Measurements from ENCODE around the gene PKP2.
A peak's percentile ranks its signal among the peaks of the same experiment; 100 is the strongest.

PKP2 gene

DNA sequence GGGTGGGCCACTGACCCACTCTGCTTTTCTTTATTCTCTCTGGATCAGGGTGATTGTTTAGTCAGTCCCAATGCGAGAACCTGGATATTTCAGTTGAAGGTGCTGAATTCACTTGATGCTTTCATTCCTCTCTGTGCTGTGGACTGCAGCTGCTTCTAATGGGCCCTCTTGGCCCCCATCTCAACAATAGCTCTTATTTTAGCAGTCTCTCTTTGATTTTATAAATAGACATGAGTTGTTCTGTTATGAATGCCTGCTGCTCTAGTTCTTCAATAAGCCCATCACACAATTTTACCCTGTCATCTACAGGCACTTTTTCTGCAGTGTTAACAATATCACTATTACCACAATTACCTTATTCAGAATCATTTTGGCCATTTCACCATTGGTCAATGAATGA is 86.7 kb downstream of the PKP2 start:
- no peak for DNase-seq (ENCODE audit: low read depth in 2 of 2)

DNA sequence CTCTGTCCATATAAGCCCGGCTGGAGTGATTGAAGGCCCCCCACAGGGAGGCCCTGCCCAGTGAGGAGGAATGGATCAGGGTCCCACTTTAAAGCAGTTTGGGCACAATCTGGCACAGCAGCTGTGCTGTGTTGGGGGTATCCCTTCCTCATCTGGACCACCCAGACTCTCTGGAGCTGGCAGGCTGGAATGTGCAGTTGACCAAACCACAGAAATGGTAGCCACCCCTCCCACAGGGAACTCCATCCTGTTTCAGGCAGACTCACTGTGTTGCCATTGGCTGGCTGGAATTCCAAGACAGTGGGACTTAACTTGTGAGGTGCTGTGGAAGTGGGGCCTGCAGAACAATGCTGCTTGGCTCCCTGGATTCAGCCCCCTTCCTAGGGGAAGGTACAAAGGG is 87.4 kb downstream of the PKP2 start:
- no peak for DNase-seq (ENCODE audit: low read depth in 2 of 2)

DNA sequence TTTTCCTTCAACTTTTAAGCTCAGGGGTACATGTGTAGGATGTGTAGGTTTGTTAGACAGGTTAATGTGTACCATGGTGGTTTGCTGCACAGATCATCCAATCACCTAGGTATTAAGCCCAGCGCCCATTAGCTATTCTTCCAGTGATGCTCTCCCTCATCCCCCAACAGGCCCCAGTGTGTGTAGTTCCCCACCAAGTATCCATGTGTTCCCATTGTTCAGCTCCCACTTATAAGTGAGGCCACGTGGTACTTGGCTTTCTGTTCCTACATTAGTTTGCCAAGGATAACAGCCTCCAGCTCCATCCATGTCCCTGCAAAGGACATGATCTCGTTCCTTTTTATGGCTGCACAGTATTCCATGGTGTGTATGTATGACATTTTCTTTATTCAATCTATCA is 92.3 kb downstream of the PKP2 start:
- no peak for DNase-seq (ENCODE audit: low read depth in 2 of 2)

DNA sequence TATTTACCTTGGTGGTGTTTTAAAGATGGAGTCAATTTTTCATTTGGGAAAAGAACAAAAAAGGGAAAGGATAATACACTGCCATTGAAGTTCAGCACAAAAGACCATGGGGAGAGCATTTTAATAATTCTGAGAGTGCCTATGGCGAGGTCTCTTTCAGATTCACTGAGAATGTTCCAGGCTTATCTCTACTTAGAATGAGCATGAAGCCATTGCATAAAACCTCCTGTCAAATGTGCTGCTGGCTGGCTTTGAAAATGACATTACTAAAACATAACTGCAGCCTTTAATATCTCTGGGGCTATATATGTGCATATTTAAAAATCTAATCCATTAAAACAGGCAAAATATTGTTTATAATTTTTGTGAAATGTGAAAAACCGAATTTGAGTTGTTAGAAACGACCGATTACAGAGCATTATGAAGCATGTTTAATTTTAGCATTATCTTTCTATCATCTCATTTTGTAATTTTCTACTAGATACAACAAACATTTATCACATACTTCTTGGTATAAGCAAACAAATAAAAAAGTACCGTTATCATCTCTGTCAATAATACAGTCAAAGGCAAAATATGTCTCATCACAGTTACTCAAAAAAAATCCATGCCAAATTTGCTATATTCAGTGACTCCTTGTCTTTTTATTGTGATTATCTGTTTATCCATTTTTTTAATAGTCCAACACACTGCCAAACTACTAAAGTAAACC is 95.2 kb downstream of the PKP2 start:
- no peak for DNase-seq (ENCODE audit: low read depth in 2 of 2)

DNA sequence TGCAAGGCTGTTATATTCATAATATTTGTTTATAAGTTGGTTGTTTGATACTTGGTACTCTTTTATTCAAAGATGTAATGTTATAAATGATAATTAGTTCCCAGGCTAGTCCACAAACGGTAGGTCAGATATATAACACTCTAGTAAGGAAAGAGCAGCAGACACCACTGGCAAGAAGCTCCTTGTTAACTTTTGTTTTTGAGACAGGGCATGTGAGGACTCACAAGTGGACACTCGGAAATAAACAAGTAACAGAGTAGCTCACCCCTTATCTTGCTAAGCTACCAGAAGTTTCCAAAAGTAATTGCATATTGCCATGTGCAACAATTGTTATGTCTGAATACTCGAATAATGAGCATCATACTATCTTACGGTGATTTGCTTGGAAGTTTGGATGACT is 102.3 kb downstream of the PKP2 start:
- no peak for DNase-seq (ENCODE audit: low read depth in 2 of 2)

DNA sequence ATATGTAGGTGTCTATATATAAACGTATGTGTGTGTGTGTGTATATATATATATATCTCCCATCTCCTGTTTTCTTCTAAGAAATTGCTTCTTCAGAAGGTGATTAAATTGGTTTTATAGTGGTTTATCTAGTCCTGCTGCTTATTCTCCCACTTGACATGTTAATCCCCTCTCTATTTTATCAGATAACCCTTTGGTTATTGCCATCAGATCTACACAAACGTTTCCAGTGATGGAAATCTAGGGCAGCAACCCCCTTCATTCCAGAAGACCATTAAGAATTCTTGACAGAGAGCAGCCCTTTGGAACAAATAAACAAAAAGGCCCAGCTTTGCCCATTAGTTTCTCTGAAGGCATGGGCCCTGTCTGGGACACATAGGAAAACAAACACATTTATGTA is 106.7 kb downstream of the PKP2 start:
- DNase-seq (ENCODE audit: low read depth in 2 of 2): no peak

DNA sequence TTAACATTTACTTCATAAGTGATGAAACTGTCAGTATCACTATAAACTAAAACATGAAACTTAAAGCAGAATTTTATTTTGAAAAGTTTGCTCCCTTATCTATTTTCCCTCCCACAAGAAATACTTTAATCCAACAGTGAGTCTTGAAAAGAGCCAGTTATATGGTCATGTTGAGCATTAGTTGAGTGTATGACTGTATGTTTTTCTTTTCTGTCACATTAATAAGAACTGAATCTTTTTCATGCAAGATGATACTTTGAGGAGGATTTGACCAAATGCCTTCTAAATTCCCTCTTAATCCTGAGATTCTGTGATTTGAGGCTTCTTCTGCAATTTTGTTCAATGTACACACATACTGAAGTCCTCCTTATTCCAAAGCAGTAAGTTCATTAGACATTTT is 107.1 kb downstream of the PKP2 start:
- DNase-seq (ENCODE audit: low read depth in 2 of 2): no peak

DNA sequence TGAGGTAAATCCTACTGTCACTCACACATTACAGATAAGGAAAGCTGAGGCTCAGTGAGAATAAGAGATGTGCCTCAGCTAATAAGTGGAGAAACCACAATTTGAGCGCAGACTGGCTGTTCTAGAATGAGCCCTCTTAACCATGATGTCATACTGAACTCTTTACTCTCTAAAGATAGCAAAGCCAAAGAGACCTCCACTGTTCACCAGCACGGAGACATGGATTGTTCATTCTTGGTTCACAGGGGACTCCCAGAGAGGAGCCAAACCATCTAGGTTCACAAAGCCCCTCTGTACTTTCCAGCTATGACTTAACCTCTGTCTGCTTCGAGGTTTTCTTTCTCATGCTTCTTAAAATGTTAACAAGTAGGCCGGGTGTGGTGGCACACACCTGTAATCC is 108.2 kb downstream of the PKP2 start:
- no peak for DNase-seq (ENCODE audit: low read depth in 2 of 2)

DNA sequence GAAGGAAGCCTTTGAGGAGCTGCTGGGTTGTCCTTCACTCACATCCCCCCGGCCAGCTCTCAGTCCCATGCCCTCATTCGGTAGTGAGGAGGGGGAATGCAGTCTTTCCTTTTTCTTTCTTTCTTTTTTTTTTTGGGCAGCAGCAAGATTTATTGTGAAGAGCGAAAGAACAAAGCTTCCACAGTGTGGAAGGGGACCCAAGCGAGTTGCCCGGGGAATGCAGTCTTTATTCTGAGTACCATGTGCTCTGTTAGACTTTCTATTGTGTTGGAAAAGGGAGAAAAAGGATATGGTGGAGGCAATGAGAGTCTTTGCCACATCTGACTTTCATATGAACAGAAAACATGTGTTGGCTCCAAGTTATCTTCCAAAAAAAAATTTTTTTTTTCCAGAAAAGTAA is 111.0 kb downstream of the PKP2 start:
- no peak for DNase-seq (ENCODE audit: low read depth in 2 of 2)

DNA sequence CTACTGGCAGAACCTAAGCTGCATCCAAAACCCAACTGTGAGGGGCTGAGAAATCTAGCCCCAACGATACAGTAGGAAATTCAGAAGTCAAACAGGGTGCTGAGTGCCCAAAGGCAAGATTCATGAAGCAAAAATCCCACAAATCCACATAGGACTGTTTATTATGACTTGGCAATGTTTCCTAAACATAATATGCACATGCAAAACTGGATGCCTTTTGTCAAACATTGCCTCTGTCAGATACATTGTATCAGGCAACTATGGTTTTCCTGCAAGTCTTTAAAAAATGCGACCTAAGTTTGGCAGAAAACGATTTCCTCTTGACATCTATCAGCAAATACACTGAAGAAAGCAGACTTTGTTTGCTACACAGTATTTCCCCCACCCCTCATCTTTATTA is 113.5 kb downstream of the PKP2 start:
- DNase-seq (ENCODE audit: low read depth in 2 of 2): no peak

DNA sequence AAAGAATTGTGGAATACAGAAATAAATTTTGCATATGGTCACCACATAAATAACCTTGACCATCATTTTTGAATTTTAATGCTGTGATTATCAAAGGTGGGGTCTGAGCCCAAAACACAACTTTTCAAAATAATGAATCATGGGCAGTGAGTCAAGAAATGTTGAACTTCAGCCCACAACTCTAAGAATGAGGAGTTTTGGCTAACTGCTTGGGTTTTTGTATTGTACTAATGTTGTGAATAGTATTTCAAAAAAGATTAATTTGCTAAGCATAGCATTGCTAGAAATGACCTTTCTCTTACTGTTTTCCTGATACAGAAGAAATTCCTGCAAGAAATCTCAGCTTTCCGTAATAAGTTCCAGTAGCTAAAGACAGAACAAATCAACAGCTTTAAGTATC is 116.5 kb downstream of the PKP2 start:
- no peak for DNase-seq (ENCODE audit: low read depth in 2 of 2)

DNA sequence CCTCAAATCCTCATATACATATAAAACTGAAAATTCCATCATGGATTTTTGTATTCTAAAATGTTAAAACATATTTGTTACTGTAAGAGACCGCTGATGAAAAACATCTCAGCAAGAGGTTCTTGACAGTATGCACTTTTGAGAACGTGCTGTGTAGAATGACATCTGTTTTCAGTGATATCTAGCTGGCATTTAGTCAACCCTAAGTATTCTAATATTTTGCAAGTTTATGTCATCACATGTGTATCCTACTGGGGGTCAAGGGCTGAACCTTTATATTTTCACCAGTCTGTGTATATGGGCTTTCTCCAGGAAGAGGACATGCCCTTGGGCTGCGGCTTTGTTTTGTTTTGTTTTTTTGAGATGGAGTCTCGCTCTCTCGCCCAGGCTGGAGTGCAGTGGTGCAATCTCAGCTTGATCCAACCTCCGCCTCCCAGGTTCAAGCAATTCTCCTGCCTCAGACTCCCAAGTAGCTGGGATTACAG is 118.8 kb downstream of the PKP2 start:
- DNase-seq (ENCODE audit: low read depth in 2 of 2): no peak

DNA sequence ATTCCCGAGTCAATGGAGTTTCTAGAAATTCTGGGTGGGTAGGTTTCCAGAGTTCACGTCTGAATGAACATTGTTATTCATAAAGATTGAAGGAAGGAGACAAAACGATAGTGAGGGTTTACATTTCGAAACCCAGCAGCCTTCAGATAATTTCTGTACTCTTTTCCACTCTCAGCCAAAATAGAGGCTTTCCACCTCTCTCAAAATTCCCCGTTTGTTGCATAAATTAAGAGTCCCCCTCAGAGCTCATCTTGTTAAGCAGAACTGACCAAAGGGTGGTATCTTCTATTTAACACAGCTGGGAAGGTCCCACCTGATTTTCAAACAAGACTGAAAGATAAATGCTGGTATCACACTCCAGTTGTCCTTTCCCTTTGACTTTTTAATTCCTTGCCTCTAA is 119.4 kb downstream of the PKP2 start:
- DNase-seq (ENCODE audit: low read depth in 2 of 2): no peak

DNA sequence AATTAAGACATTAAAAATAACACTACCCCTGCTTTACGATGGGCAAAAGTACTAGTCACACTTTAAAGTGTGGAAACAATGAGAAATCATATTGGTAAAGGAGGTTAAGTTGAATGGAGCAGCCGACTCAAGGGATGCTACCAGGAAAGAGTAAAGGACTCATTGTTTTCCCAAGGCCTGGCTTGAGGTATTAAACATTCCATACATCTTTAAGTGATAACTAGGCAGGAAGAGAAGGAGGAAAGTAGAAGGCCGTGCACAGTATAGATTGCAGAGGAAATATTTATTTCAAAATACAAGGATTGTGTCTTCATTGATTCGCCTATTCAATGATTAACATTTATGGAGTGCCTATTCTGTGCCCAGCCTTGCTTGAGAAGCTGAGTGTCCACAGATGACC is 120.3 kb downstream of the PKP2 start:
- no peak for DNase-seq (ENCODE audit: low read depth in 2 of 2)

DNA sequence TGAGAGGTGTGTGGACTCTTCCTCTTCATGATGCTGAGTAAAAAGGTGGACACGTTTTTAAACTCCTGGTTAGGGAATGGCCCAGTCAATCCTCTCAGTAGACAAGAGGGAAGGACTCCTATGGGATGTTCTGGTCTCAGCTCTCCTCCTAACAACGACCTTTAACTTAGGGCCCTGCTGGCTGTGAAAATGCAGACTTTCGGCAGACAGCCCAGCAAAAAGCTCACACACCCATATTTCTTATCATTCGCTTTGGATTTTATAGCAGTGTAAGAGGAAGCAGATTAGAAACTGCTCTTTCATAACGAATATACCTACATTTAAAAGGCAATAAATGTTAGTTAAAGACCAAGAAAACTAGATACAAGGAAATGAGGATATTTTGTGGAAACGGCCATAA is 122.9 kb downstream of the PKP2 start:
- no peak for DNase-seq (ENCODE audit: low read depth in 2 of 2)

DNA sequence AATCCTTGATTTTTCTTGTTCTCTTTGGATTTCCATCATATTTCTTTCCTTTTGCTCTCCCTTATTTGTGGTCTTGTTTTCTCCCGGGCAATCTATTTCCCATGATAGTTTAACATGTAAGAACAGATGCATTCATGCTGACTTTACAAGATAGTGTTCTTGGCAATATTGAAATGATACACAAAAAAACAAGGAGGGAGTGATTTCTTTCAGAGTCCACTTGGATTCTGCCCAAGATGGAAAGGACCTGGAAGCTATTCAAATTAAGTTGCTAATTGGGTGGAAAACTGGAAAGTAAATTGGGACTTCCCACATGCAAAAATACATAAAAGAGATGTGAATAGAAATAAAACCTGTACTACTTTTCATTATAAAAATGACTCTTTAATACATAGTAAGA is 126.4 kb downstream of the PKP2 start:
- no peak for DNase-seq (ENCODE audit: low read depth in 2 of 2)

DNA sequence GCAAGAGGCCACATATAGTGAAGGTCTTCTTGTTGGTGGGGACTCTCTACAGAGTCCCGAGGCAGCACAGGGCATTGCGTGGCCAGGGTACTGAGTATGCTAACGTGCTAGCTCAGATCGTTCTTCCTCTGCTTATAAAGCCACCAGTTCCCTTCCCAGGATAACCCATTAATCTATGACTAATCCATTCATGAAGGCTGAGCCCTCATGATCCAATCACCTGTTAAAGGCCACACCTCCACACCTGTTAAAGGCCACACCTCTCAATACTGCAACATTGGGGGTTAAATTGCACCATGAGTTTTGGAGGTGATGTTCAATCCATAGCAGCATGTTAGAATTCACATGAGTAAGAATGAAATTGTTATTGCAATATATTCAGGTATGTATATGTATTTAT is 128.1 kb downstream of the PKP2 start:
- DNase-seq (ENCODE audit: low read depth in 2 of 2): no peak

DNA sequence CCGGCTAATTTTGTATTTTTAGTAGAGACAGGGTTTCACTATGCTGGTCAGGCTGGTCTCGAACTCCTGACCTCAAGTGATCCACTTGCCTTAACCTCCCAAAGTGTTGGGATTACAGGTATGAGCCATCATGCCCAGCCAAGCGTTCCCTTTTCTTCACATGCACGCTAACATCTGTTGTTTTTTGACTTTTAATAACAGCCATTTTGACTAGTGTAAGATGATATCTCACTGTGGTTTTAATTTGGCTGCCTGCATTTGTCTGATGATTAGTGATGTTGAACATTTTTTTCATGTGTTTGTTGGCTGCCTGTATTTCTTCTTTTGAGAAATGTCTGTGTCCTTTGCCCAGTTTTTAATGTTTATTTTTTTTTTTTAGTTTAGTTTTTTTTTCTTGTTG is 130.7 kb downstream of the PKP2 start:
- DNase-seq (ENCODE audit: low read depth in 2 of 2): no peak

DNA sequence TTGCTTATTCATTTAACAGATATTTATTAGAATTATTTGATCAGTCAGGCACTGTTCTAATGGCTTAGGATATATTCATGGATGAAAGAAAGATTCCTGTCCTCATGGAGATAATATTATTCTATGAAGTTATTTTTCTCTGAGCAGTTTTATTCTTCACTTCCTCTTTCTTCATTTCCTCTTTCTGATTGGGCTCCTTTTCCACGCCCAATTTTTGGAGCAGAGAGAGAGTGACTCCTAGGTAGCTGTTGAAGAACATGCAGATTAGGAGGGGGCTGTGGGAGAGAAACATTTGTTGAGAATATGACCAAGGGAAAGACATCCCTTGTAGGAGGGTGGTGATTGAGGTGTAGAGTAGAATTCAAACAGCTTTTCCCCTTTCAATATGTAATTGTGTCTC is 134.9 kb downstream of the PKP2 start:
- DNase-seq (ENCODE audit: low read depth in 2 of 2): no peak

DNA sequence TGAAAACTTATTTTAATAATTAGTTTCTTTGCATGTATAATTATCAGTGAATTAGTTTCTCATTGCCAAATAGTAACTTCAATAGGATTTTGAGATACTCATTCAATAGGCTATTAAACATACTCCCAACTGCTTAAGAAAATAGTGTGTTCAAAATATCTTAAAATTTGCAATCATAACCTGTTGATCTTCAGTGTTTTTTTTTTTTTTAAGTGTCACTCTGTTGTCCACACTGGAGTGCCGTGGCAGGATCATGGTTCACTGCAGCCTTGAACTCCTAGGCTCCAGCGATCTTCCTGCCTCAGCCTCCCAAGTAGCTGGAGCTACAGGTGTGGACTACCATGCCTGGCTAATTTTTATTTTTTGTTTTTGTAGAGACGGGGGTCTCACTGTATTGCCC is 139.4 kb downstream of the PKP2 start:
- no peak for DNase-seq (ENCODE audit: low read depth in 2 of 2)

DNA sequence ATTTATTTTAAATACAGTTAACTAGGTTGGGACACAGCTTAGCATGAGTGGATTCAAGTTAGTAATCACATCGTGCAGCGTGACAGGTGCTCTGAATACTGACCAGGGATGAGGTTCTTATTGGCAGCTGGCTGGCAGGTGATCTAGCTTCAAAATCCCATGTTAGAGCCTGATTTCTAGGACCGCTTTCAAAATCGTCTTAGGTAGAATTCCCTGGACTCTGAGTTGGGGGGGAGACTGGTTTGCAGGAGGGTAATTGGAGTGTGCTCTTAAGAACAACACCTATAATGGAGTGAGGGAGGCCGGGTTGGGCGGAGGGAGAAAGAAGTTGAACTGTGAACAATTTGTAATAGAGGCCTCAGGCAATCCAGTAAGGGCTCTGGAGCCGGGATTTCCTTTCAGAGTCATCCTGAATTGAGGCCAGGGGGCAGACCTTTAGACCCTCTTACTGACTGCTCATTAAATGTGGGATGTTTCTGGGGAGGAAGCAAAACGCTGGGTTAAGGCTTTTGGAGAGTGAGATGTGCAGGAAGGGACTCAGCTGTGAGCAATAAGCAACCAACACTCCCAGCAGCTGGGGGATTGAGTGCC is 140.0 kb downstream of the PKP2 start:
- DNase-seq (ENCODE audit: low read depth in 2 of 2): no peak

DNA sequence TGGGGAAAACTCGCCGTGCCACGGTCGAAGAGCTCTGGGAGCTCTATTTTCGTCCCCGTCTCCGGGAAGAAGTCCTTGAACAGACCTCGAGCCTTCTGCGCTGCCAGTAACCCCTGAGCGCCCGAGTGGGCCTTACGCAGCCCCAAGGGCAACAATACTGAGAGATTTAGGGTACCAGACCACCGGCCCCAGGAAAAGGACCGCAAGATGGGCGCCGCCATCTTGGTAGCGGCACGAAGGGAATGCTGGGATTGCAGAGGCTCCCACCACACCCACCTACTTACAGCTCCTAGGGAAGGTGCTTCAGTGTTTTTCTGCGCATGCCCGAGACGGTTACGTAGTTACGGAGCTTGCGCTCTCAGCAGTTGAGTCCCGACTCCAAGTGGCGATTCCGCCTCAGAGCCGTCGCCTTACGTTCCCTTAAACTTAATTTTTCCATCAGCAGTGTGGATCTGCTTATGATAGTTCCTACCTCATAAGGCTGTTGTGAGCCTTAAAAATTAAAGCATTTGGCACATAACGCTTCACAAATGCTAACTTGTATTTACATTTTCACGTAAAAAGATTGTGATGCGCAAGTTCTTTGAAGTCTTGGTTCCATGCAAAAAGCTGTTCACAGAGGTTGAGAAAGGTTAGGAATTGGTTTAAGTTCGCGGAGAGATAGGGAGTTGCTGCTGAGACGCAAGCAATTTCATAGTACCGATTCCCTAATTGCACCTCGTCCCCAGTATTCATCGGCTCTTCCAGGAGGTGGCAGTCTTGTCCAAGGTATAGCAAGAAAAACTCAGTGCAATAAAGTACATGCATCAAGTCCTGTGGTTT is 140.7 kb downstream of the PKP2 start, which contains the start of gene YARS2:
TSS of gene YARS2 (minus strand) at position 244 of the 822 bp plus-strand sequence. CDS start at position 221, 23 bp downstream.
- DNase-seq (ENCODE audit: low read depth in 2 of 2): peak; percentile 80
